Measurements from ENCODE around the gene ENKD1. TPM values are rescaled to one million over a fixed set of nuclear protein-coding genes. Genes with fewer than 3 reads are reported as not detected.

The ENKD1 gene
- total RNA-seq, 6 experiments from 2014 or later: 7.4 to 10.8 (median 8.9) TPM

DNA sequence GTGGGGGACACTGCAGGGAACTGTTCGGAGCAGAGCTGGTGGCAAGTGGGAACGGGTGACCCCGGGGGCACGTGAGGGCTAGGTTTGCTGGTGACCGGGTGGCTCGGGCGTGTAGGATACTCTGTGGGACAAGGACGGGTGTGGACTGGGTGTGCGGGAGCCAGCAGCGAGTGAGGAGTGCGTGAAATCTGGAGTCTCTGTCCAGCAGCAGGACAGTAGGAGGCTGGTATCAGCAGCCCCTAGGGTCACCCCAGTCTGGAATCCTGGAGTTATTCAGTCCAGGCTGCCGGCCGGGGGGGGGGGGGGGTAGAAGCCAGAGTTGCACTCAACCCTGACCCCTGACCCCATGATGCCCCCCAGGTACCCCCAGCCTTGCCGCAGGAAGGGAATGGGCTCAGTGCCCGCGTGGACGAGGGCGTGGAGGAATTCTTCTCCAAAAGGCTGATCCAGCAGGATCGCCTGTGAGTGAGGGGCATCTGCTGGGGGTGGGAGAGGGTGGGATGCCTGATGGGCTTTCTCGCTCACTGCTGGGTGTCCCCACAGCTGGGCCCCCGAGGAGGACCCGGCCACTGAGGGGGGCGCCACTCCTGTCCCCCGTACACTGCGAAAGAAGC is 12.7 kb downstream of the ENKD1 start:
- peaks cover 26% of the 10 kb centered on the region for H3K27me3 Mint-ChIP-seq (ENCODE audit: insufficient read depth)
- H3K4me1 Mint-ChIP-seq (ENCODE audit: low read depth): peaks cover 3% of the 10 kb centered on the region
- TF ChIP-seq, protein P1, sequence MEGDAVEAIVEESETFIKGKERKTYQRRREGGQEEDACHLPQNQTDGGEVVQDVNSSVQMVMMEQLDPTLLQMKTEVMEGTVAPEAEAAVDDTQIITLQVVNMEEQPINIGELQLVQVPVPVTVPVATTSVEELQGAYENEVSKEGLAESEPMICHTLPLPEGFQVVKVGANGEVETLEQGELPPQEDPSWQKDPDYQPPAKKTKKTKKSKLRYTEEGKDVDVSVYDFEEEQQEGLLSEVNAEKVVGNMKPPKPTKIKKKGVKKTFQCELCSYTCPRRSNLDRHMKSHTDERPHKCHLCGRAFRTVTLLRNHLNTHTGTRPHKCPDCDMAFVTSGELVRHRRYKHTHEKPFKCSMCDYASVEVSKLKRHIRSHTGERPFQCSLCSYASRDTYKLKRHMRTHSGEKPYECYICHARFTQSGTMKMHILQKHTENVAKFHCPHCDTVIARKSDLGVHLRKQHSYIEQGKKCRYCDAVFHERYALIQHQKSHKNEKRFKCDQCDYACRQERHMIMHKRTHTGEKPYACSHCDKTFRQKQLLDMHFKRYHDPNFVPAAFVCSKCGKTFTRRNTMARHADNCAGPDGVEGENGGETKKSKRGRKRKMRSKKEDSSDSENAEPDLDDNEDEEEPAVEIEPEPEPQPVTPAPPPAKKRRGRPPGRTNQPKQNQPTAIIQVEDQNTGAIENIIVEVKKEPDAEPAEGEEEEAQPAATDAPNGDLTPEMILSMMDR (IDR thresholded peaks at IDR 0.05): no peak
- H3K36me3 Mint-ChIP-seq (ENCODE audit: low read depth): no peaks in the 10 kb centered on the region
- no peak for DNase-seq
- H3K4me3 Mint-ChIP-seq: peak overlapping the region; percentile 88
- H3K27ac Mint-ChIP-seq: no peak overlapping the region
- no peaks in the 10 kb centered on the region for H3K9me3 Mint-ChIP-seq

DNA sequence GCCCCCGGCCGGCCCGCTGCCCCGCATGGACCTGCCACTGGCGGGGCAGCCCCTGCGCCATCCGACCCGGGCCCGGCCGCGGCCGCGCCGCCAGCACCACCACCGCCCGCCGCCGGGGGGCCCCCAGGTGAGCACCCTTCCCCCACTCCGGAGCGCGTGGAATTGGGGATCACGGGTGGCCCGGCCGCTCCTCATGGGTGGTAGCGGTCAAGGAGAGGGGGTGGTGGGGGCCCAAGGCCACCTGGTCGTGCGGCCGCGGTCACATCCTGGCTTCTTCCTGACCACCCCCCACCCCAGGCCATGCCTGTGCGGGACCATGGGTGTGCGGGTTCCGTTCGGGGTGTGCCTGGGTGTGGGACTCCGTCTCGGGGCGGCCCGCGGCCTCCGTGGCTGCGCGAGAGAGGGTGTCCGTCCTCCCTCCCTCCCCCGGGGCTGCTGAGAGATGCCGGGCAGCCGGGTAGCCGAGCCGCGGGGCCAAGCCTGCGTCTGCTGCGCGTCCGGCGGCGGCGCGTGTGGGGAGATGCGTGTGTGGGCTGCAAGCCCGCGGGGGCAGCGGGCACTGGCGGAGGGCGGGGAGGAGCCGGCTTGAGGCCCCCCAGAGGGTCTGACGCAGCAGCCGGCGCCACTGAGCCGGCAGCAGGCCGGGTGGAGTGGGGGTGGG is 13.3 kb downstream of the ENKD1 start:
- H3K27ac Mint-ChIP-seq: no peak overlapping the region
- H3K27me3 Mint-ChIP-seq (ENCODE audit: insufficient read depth): peaks cover 30% of the 10 kb centered on the region
- no peak for DNase-seq
- H3K9me3 Mint-ChIP-seq: no peaks in the 10 kb centered on the region
- H3K36me3 Mint-ChIP-seq (ENCODE audit: low read depth): no peaks in the 10 kb centered on the region
- peak overlapping the region; percentile 88 for H3K4me3 Mint-ChIP-seq
- TF ChIP-seq, protein P1 (IDR thresholded peaks at IDR 0.05): peak; percentile 66
- H3K4me1 Mint-ChIP-seq (ENCODE audit: low read depth): no peaks in the 10 kb centered on the region

DNA sequence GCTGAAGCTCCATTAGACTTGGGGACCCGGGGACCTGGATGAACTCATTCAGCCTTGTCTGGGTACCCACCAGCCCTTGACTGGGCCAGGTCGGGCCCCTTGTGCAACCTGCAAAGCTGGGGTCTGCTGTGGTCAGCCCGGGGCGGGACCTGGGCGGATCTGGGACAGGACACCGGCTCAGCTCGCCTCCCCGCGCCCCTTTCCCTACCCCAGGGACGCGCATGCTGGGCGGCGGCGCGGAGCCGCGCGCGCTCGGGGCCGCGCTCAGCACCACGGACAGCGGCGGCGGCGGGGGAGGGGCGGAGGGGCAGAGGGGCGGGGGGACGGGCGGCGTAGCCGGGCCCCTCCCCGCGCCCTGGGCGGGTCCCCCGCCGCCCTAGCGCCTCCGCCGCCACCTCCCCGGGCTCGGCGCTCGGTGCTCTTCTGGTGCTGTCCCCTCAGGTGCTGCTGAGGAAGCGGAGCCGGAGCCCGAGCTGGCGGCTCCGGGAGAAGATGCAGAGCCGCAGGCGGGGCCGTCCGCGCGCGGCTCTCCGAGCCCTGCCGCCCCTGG is 13.9 kb downstream of the ENKD1 start:
- no peaks in the 10 kb centered on the region for H3K9me3 Mint-ChIP-seq
- no peaks in the 10 kb centered on the region for H3K36me3 Mint-ChIP-seq (ENCODE audit: low read depth)
- H3K27me3 Mint-ChIP-seq (ENCODE audit: insufficient read depth): peaks cover 30% of the 10 kb centered on the region
- no peak overlapping the region for H3K27ac Mint-ChIP-seq
- DNase-seq: no peak
- TF ChIP-seq, protein P1 (IDR thresholded peaks at IDR 0.05): no peak
- H3K4me3 Mint-ChIP-seq: no peak overlapping the region
- no peaks in the 10 kb centered on the region for H3K4me1 Mint-ChIP-seq (ENCODE audit: low read depth)

DNA sequence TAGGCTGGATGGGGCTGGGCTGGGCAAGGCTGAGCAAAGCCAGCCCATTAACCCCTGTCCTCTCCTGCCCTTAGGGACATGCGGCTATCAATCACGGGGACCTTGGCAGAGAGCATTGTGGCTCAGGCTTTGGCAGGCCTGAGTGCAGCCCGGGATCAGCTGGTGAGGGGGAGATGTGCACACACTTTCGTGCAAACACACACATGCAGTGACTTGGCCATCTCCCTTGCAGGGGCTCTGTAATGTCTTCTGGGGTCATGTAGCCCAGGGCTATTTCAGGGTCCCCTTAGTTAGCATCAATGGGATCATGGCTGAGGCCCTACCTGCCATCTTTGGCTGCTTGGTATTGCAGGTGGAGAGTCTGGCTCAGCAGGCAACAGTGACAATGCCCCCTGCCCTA is 14.7 kb downstream of the ENKD1 start:
- H3K9me3 Mint-ChIP-seq: no peaks in the 10 kb centered on the region
- DNase-seq: no peak
- no peaks in the 10 kb centered on the region for H3K4me1 Mint-ChIP-seq (ENCODE audit: low read depth)
- H3K27ac Mint-ChIP-seq: no peak overlapping the region
- H3K4me3 Mint-ChIP-seq: peak overlapping the region; percentile 74
- TF ChIP-seq, protein P1 (IDR thresholded peaks at IDR 0.05): no peak
- H3K27me3 Mint-ChIP-seq (ENCODE audit: insufficient read depth): peaks cover 36% of the 10 kb centered on the region
- H3K36me3 Mint-ChIP-seq (ENCODE audit: low read depth): no peaks in the 10 kb centered on the region

DNA sequence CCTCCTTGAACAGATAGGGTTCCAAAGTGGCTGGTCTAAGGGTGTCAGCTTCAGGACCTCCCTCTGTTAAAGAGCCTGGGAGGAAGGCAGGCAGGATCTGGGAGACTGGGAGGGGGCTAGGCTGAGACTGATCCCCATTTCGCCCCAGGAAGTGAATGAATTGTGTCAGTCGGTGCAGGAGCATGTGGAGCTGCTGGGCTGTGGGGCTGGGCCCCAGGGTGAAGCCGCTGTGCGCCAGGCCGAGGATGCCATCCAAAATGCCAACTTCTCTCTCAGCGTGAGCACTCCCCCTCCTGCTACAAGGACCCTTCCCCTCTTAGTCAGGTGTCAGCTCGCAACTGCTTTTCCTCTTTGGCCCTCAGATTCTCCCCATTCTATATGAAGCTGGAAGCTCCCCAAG is 15.5 kb downstream of the ENKD1 start:
- H3K9me3 Mint-ChIP-seq: no peaks in the 10 kb centered on the region
- H3K27ac Mint-ChIP-seq: no peak overlapping the region
- H3K27me3 Mint-ChIP-seq (ENCODE audit: insufficient read depth): peaks cover 39% of the 10 kb centered on the region
- no peak overlapping the region for H3K4me3 Mint-ChIP-seq
- TF ChIP-seq, protein P1 (IDR thresholded peaks at IDR 0.05): no peak
- H3K36me3 Mint-ChIP-seq (ENCODE audit: low read depth): no peaks in the 10 kb centered on the region
- DNase-seq: no peak
- no peaks in the 10 kb centered on the region for H3K4me1 Mint-ChIP-seq (ENCODE audit: low read depth)

Data from HFFc6 (cell line).